ENCODE measurements around the gene EXOC6B.

EXOC6B gene

GRCh38 chr2:72198532-72199241 is 627.1 kb downstream of the EXOC6B start:
- DNase-seq, result no peak

- DNase-seq, result no peak
Observed at GRCh38 chr2:72193723-72194122, 632.1 kb downstream of the EXOC6B start.

- DNase-seq, result no peak
Observed at GRCh38 chr2:72191441-72191840, 634.4 kb downstream of the EXOC6B start.

GRCh38 chr2:72185206-72185605 is 640.6 kb downstream of the EXOC6B start:
- DNase-seq, result no peak

- DNase-seq, result no peak
Observed at GRCh38 chr2:72183466-72183865, 642.4 kb downstream of the EXOC6B start.

- no peak for DNase-seq
Observed at GRCh38 chr2:72183016-72183415, 642.8 kb downstream of the EXOC6B start.

- no peak for DNase-seq
Observed at GRCh38 chr2:72182547-72182946, 643.3 kb downstream of the EXOC6B start.

- no peak for DNase-seq
Observed at GRCh38 chr2:72181616-72182015, 644.2 kb downstream of the EXOC6B start.

GRCh38 chr2:72180351-72180750 is 645.5 kb downstream of the EXOC6B start:
- DNase-seq, result no peak

- DNase-seq, result no peak
Observed at GRCh38 chr2:72178551-72178950, 647.3 kb downstream of the EXOC6B start.

- no peak for DNase-seq
Observed at GRCh38 chr2:72176281-72176680, 649.6 kb downstream of the EXOC6B start.

- DNase-seq, result no peak
Observed at GRCh38 chr2:72175636-72176035, 650.2 kb downstream of the EXOC6B start.

- DNase-seq, result no peak
Observed at GRCh38 chr2:72173640-72174321, 652.1 kb downstream of the EXOC6B start.

- DNase-seq, result no peak
Observed at GRCh38 chr2:72172478-72172877, 653.4 kb downstream of the EXOC6B start.

- DNase-seq, result no peak
Observed at GRCh38 chr2:72166279-72166678, 659.6 kb downstream of the EXOC6B start.

GRCh38 chr2:72165792-72166191 is 660.0 kb downstream of the EXOC6B start:
- no peak for DNase-seq

- DNase-seq, result no peak
Observed at GRCh38 chr2:72162574-72162973, 663.3 kb downstream of the EXOC6B start.

- DNase-seq, result no peak
Observed at GRCh38 chr2:72159211-72159993, 666.4 kb downstream of the EXOC6B start.

GRCh38 chr2:72157871-72158771 is 667.7 kb downstream of the EXOC6B start:
- no peak for DNase-seq

- no peak for DNase-seq
Observed at GRCh38 chr2:72156872-72157271, 669.0 kb downstream of the EXOC6B start.

GRCh38 chr2:72155737-72156136 is 670.1 kb downstream of the EXOC6B start:
- no peak for DNase-seq

GRCh38 chr2:72155151-72155550 is 670.7 kb downstream of the EXOC6B start:
- DNase-seq, result no peak

All from activated CD4-positive, alpha-beta T cell treated with anti-CD3 and anti-CD28 coated beads for 1 hour (primary cell).